HG02610 (cell line): ENCODE data around the gene DCHS1.

Experiments used
- ATAC-seq: cut with Tn5 transposase; IDR thresholded peaks from one replicate; pipeline ENCODE4 v1.9.1; 2021; ENCODE audit warnings: mild to moderate bottlenecking, moderate library complexity; ENCODE audit not compliant: unreplicated experiment

Gene DCHS1

DNA sequence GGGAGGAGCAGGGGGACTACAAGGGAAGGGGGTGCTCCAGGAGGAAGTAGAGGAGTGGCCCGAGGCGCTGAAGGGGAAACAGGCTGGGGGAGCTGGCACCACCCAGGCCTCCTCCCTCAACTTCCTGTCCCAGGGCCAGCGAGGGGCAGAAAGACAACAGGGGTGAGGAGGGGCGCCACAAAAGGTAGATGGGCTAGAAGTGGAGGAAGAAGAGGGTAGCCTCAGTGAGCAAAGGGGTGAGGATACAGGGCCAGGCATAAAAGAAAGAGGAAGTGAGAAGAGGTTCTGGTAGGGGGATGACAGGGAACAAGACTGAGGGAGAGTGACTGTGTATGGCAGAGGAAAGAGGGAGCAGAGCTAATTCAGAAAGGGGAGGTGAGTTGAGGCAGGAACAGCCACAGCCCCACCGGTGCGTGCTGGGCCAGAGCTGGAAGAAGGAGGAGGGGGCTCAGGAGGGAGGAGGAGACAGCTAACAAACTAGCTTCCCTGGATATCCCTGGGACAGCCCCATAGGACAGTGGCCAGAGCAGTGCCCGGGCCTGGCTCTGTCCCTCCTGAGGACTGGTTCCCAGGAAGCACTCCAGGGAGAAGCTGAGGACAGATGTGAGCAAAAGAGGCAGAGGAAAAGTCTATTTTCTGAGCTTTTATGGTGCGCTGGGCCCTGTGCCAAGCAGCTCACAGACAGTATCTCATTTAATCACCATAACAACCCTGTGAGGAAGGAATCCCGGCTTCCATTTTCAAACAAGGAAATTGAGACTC lies 8.5 kb downstream of the DCHS1 start:
- ATAC-seq: peak; percentile 93

- ATAC-seq: no peak
Measured at GRCh38 chr11:6646576-6646917, 9.1 kb downstream of the DCHS1 start.

DNA sequence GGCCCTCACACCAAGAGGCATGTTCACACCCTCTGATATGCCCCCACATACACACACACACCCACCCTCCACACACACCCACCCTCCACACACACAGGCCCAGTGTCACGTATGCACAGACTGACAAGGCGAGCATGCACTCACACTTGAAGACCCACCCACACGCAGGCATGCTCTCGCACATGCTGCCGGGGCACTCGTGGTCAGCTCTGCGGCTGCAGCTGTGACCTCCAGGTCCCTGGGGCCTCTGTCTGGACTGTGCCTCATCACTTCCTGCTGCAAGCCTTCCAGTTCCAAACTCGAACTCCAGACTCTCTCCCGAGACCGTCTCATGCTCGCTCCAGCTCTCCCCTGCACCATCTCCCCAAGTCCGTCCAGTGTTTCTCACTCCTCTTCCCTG lies 9.5 kb downstream of the DCHS1 start:
- peak; percentile 38 for ATAC-seq

DNA sequence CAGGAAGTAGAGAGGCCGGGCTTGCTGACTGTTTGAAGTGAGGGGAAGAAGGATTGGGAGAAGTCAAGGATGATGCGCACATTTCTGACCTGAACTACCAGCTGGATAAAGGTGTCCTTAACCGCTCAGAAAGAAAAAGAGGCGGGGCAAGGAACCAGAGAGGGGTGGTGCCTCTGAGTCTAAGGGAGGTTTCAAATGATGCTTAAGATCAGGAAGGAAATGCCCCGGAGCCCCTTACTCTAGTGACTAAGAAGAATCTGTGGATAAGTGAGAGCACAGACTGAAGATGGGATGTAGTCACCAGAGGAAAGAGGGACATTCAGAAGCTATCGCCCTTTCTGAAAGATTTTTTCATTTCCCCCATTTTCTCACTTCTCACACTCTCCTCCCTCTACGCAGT lies 12.7 kb downstream of the DCHS1 start:
- ATAC-seq: no peak

- no peak for ATAC-seq
Measured at GRCh38 chr11:6640985-6641701, 14.5 kb downstream of the DCHS1 start.

GRCh38 chr11:6640036-6640984 lies 15.3 kb downstream of the DCHS1 start:
- no peak for ATAC-seq

GRCh38 chr11:6638429-6638828 lies 17.2 kb downstream of the DCHS1 start:
- no peak for ATAC-seq

DNA sequence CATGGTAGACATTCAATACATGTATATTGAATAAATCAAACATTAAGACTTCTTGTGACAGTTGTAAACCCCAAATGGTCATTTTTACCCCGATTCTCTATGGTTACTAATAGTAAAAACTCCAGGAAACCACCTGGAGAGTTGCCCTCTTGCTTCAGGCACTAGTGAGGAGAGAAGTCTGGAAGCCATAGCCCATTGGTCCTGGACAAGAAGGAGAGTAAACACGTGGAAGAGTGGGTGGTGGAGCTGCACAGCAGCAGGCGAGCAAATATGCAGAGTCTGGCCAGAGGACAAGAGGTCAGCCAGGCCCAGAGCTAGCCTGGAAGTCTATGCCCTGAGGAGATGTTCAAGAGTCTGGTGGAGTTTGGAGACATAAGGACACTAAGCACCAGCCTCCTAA lies 17.7 kb downstream of the DCHS1 start:
- ATAC-seq: no peak

- ATAC-seq: no peak
Measured at GRCh38 chr11:6636480-6636879, 19.1 kb downstream of the DCHS1 start.

GRCh38 chr11:6635082-6635932 lies 20.3 kb downstream of the DCHS1 start:
- ATAC-seq: no peak

DNA sequence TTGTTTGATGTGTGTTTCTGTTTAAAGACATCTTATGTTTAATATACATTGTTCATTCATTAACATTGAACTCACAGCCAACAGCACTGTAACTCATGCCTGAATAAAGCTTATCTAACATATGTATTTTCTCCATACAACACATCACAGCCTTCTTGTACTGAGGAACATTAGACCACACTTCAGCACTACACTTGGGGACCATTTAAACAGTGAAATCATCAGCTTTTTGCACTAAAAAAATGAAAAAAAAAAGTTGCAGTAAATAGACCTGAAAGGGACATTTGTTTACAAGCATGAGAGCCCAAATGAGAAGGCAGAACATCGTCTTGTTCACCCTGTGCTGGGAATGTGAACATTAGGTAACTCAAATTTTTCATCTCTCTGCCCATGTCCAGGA lies 21.1 kb downstream of the DCHS1 start:
- ATAC-seq: no peak

DNA sequence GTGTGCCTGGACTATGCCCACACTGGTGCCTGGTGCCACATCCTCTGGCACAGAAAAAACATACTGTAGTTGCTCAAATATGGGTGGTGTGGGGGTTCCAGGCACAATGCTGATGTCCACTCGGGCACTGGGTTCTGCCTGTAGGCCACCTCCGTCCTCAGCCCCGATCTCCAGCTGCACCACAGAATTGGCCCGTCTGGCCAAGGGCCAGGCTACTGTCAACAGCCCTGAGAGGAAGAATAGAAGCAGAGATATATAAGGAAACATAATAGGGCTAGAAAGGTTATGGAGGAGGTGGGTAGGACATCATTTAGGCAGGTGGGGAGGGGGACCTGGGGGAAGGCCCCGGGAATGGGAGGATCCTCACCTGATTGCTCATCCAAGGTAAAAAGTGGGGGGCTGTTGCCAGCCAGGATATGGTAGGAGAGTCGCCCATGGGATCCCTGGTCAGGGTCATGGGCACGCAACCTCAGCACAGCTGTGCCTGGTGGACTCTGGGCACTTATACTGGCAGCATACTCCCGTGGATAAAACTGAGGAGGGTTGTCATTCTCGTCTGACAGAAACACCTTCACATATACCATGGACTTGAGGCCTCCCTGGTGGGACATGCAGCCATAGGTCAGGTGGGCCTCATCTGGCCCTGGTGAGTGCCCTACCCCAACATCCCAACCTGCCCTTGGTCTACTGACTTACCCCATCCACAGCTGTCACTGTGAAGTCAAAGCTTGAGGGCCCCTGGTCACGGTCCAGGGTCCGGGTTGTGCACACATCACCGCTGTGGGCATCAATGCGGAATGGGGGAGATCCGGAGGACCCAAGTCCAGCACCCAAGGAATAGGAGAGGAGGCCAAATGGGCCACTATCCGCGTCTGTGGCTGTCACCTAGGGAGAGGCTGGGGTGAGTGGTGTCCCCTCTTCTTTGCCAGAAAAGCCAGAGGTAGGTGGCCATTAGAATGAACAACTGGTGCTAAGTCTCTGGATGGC lies 21.9 kb downstream of the DCHS1 start:
- no peak for ATAC-seq

- ATAC-seq: no peak
Measured at GRCh38 chr11:6632116-6633073, 23.2 kb downstream of the DCHS1 start.

DNA sequence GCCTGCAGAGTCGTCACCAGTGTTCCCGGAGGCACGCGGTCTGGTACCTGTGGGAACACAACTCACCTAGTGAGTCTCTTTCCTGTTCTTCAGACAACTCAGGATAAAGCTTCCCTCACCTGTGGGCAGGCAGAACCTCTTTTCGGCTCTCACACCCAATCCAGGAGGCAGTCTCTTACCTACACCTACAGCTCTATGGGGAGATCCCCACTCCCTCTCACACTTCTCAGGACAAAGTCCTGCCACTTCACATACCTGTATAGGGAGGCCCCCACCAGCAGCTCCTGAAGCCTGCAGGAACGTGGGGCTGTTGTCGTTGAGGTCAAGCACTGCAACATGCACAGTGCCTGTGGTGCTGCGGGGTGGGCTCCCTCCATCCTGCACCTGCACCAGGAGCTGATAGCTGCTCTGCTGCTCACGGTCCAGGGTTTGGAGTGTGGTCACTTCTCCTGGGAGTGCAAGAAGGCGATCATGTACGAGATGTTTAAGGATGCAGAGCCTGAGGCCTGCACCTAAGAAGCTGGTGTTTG lies 24.2 kb downstream of the DCHS1 start:
- no peak for ATAC-seq

DNA sequence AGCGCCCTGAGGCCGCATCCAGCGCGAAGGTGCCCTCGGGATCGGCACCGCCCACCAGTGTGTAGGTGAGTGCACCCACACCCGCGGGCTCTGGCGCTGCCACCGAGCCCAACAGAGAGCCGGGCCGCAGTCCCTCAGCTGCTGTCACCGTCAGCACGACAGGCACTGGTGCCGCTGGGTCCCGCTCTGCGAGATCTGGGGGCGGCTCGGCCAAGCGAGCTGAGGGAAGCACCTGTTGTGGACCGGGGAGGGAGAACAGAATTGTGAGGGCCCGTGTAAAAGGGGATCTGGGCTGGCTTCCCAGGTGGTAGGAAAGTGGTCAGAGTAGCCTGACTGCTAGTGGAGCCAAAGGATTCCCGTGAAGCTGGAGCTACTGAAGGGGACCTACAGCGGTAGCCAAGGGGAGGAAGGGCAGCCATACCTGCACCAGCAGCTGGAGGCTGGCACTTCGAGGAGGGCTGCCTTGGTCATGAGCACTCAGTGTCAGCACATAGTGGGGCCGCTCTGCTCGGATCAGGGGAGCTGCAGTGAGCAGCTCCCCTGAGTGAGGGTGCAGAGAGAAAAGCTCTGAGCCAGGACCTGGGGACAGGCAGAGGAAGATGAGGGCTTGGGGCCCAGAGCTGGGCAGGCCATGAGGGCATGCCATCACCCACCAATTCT lies 24.8 kb downstream of the DCHS1 start:
- no peak for ATAC-seq

DNA sequence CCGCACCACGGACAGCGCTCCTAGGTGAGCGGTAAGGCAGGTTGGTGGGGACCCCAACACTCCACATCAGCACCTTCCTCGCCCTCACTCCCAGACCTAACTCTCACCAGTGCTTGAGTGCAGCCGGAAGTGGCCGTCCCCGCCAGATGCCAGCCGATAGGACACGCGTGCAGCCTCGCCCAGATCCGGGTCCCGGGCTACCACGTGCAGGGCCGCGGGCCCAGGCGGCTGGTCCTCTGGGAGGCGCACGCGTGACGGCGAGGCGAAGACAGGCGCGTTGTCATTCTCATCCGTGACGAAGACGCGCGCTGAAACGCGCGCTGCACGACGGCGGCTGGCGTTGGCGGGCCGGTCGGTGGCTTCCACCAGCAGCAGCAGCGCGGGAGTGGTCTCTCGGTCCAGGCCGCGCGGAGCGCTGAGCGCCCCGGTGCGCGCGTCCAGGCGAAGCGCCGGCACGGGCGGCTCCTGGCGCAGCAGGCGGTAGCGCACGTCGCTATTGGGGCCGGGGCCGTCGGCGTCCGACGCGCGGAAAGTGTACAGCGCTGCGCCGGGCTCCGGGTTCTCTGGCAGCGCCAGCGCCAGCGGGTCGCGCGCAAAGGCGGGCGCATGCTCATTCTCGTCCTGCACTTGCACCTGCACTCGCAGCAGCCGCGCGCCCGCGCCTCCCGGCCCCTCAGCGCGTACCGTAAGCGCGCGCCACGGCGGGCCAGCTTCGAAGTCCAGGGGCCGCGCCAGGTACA lies 25.5 kb downstream of the DCHS1 start:
- no peak for ATAC-seq

GRCh38 chr11:6629573-6629891 lies 26.1 kb downstream of the DCHS1 start:
- ATAC-seq: no peak
